MCF 10A (cell line): ENCODE results near the gene RGL2. TPM values are rescaled to one million over a fixed set of nuclear protein-coding genes. Genes with fewer than 3 reads are reported as not detected.

Source experiments
- BruUV-seq: library from RNA; stranded (reverse); fragments of 400-500 nt; replicated peaks from 2 replicates; lab custom pipeline; 2021; lab: Mats Ljungman, UMichigan
- CTCF ChIA-PET: fragments of 300-600 bp; sonication (Branson Sonifier 250); formaldehyde crosslinking; extraction: SDS; loops from one replicate; lab custom pipeline; 2021; ENCODE audit warnings: antibody characterized with exemption, inconsistent platforms; lab: Yijun Ruan, JAX
- POLR2A ChIA-PET: fragments of 300-600, 350-650 bp; sonication (Branson Sonifier 250); formaldehyde crosslinking; extraction: SDS; loops from one replicate; lab custom pipeline; 2020; ENCODE audit warnings: antibody characterized with exemption, inconsistent platforms; lab: Yijun Ruan, JAX
- DNase-seq: peaks from one replicate; pipeline ENCODE4 v3.0.0-alpha.2; 2018; ENCODE audit not compliant: unreplicated experiment
- H3K27ac Mint-ChIP-seq: one replicate; pipeline ENCODE4 v1.8.0; 2022; ENCODE audit warnings: mild to moderate bottlenecking, low read depth, mixed read lengths; ENCODE audit not compliant: unreplicated experiment
- H3K27me3 Mint-ChIP-seq: one replicate; pipeline ENCODE4 v1.8.0; 2022; ENCODE audit warnings: mixed read lengths; ENCODE audit not compliant: insufficient read depth, unreplicated experiment
- H3K36me3 Mint-ChIP-seq: one replicate; pipeline ENCODE4 v1.8.0; 2022; ENCODE audit warnings: mild to moderate bottlenecking, moderate library complexity, mixed read lengths; ENCODE audit not compliant: insufficient read depth, unreplicated experiment
- H3K4me1 Mint-ChIP-seq: one replicate; pipeline ENCODE4 v1.8.0; 2022; ENCODE audit warnings: mixed read lengths; ENCODE audit not compliant: insufficient read depth, unreplicated experiment
- H3K4me3 Mint-ChIP-seq: one replicate; pipeline ENCODE4 v1.8.0; 2022; ENCODE audit warnings: mild to moderate bottlenecking, moderate library complexity, mixed read lengths; ENCODE audit not compliant: unreplicated experiment
- H3K9me3 Mint-ChIP-seq: one replicate; pipeline ENCODE4 v1.8.0; 2022; ENCODE audit warnings: mixed read lengths; ENCODE audit not compliant: unreplicated experiment
- CTCF ChIP-seq: fragments of 200-600 bp; IDR thresholded peaks from one replicate; pipeline ENCODE4 v1.8.0; 2022; ENCODE audit warnings: antibody characterized with exemption, mild to moderate bottlenecking; ENCODE audit not compliant: unreplicated experiment
- intact Hi-C: fragments of 100-400 bp; cut with micrococcal nuclease; formaldehyde crosslinking; loops from 2 replicates; pipeline ENCODE4 v1.14.1; 2022
- total RNA-seq: library from RNA; stranded (reverse); gene quantifications from 2 replicates; pipeline ENCODE4 v1.2.3, GENCODE V29; 2022

Gene RGL2
- total RNA-seq, 1 experiment from 2014 or later: 30.4 TPM

GRCh38 chr6:33250731-33251130 is 48.0 kb downstream of the RGL2 start:
- CTCF ChIA-PET: interaction anchor here (0.6 to 1.6 kb wide), 7 partner anchors 11 to 337 kb away, joined by 3 to 8 read pairs (median 3); no protein-coding TSS in a partner anchor
- no peak for DNase-seq
- no TSS peak for BruUV-seq
- H3K4me1 Mint-ChIP-seq: peaks cover 22% of the 10 kb centered on the region
- TF ChIP-seq CTCF: no peak
- H3K9me3 Mint-ChIP-seq: no peaks in the 10 kb centered on the region
- H3K4me3 Mint-ChIP-seq: peak overlapping the region; percentile 82
- H3K36me3 Mint-ChIP-seq: peaks cover 50% of the 10 kb centered on the region
- POLR2A ChIA-PET: interaction anchor here (0.6 to 5.5 kb wide), 18 partner anchors 9 to 1074 kb away, joined by 3 to 110 read pairs (median 6); partner anchors contain the start of genes B3GALT4, BRD2, HSD17B8 and PFDN6
- H3K27me3 Mint-ChIP-seq: no peaks in the 10 kb centered on the region
- intact Hi-C loops: no loop called here
- H3K27ac Mint-ChIP-seq: peak overlapping the region; percentile 70

GRCh38 chr6:33249732-33250630 is 48.8 kb downstream of the RGL2 start:
- intact Hi-C loops: loop anchor here (2.0 kb wide), 3 partner anchors 41 to 131 kb away; partner anchors contain the start of genes RING1, RXRB and SLC39A7
- TSS peak; percentile 67 for BruUV-seq
- Mint-ChIP-seq H3K4me3 (peak overlapping the region; percentile 82), H3K27ac (peak overlapping the region; percentile 70), H3K4me1 (peaks cover 22% of the 10 kb centered on the region), H3K27me3 (no peaks in the 10 kb centered on the region), H3K9me3 (no peaks in the 10 kb centered on the region), H3K36me3 (peaks cover 44% of the 10 kb centered on the region)
- POLR2A ChIA-PET: interaction anchor here (0.5 to 5.5 kb wide), 24 partner anchors 10 to 1603 kb away, joined by 3 to 110 read pairs (median 5); partner anchors contain the start of genes B3GALT4, BRD2, HSD17B8 and PFDN6
- CTCF ChIA-PET: interaction anchor here (0.6 to 2.6 kb wide), 8 partner anchors 8 to 336 kb away, joined by 3 to 16 read pairs (median 8); partner anchors contain the start of genes RPS18 and VPS52
- DNase-seq: peak; percentile 79
- no peak for TF ChIP-seq CTCF

- peaks cover 22% of the 10 kb centered on the region for H3K4me1 Mint-ChIP-seq
- intact Hi-C loops: loop anchor here (1.0 to 2.0 kb wide), 5 partner anchors 40 to 235 kb away; partner anchors contain the start of genes RING1, RXRB and SLC39A7
- H3K36me3 Mint-ChIP-seq: peaks cover 41% of the 10 kb centered on the region
- CTCF ChIA-PET: interaction anchor here (0.7 to 2.8 kb wide), 35 partner anchors 9 to 412 kb away, joined by 3 to 31 read pairs (median 5); partner anchors contain the start of genes HSD17B8, RPS18 and VPS52
- no peaks in the 10 kb centered on the region for H3K27me3 Mint-ChIP-seq
- H3K9me3 Mint-ChIP-seq: no peaks in the 10 kb centered on the region
- peak; percentile 99 for DNase-seq
- POLR2A ChIA-PET: interaction anchor here (0.7 to 5.5 kb wide), 27 partner anchors 9 to 1277 kb away, joined by 3 to 110 read pairs (median 5); partner anchors contain the start of genes B3GALT4, BRD2, HSD17B8 and PFDN6
- TF ChIP-seq CTCF: no peak
- peak overlapping the region; percentile 70 for H3K27ac Mint-ChIP-seq
- BruUV-seq: no TSS peak
- peak overlapping the region; percentile 82 for H3K4me3 Mint-ChIP-seq
Measured at GRCh38 chr6:33248932-33249731, 49.6 kb downstream of the RGL2 start.
